Activated B cell treated with CpG ODN at 0.5 μM for 24 hours (primary cell): ENCODE results near the gene EHMT1. TPM values are rescaled to one million over a fixed set of nuclear protein-coding genes. Genes with fewer than 3 reads are reported as not detected.

Experiments
- ATAC-seq: fragments of 200-7000 bp; cut with Tn5 transposase; one replicate; pipeline ENCODE4 v1.10.0; 2021; ENCODE audit warnings: low read depth, mild to moderate bottlenecking, moderate library complexity
- CTCF ChIA-PET: fragments of 350-600 bp; sonication (Branson Sonifier 250); formaldehyde crosslinking; loops from one replicate; lab custom pipeline; 2021; ENCODE audit warnings: antibody characterized with exemption; lab: Charles Lee
- POLR2A ChIA-PET: fragments of 350-600 bp; sonication (Branson Sonifier 250); formaldehyde crosslinking; loops from one replicate; lab custom pipeline; 2021; ENCODE audit warnings: antibody characterized with exemption; lab: Charles Lee
- DNase-seq: peaks from one replicate; pipeline ENCODE4 v3.0.0; 2022
- H3K27ac Mint-ChIP-seq: one replicate; pipeline ENCODE4 v1.8.0; 2020; ENCODE audit warnings: mixed read lengths
- H3K27me3 Mint-ChIP-seq: one replicate; pipeline ENCODE4 v1.8.0; 2021; ENCODE audit warnings: mixed read lengths
- H3K36me3 Mint-ChIP-seq: one replicate; pipeline ENCODE4 v1.8.0; 2021; ENCODE audit warnings: low read depth, mixed read lengths
- H3K4me1 Mint-ChIP-seq: one replicate; pipeline ENCODE4 v1.8.0; 2021; ENCODE audit warnings: mixed read lengths
- H3K4me3 Mint-ChIP-seq: one replicate; pipeline ENCODE4 v1.8.0; 2020; ENCODE audit warnings: mild to moderate bottlenecking, mixed read lengths
- H3K9me3 Mint-ChIP-seq: one replicate; pipeline ENCODE4 v1.8.0; 2020; ENCODE audit warnings: mixed read lengths
- intact Hi-C: fragments of 100-400 bp; cut with micrococcal nuclease; formaldehyde crosslinking; loops from one replicate; pipeline ENCODE4 v1.15.1; 2024
- total RNA-seq: library from RNA; stranded (reverse); gene quantifications from 2 replicates; pipeline ENCODE4 v1.2.3, GENCODE V29; 2022
- TF ChIP-seq, protein P1 (sequence below): fragments of 200-600 bp; IDR thresholded peaks from one replicate; pipeline ENCODE4 v1.8.0; 2022; ENCODE audit warnings: antibody characterized with exemption, mild to moderate bottlenecking

EHMT1 gene
- total RNA-seq, 1 donor from 2014 or later: 163 TPM

DNA sequence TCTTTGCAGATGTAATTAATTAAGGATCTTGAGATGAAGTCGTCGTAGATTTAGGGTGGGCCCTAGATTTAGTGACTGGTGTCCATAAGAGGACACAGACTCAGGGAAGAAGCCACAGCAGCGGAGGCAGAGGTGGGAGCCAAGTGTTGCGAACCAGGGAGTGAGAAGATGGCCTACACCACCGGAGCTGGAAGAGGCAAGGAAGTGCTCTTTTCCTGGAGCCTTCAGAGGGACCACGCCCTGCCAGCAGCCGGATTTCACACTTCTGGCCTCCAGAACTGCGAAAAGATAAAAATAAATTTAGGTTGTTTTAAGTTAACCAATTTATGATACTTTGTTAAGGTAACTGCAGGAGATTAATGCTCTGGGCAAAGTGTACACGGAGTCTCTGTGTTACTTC lies 30.7 kb downstream of the EHMT1 start:
- intact Hi-C loops: no loop called here
- Mint-ChIP-seq H3K27me3 (no peaks in the 10 kb centered on the region), H3K27ac (no peak overlapping the region), H3K9me3 (no peaks in the 10 kb centered on the region), H3K4me3 (no peak overlapping the region), H3K36me3 (peaks cover 65% of the 10 kb centered on the region), H3K4me1 (peaks cover 48% of the 10 kb centered on the region)
- TF ChIP-seq, protein P1, sequence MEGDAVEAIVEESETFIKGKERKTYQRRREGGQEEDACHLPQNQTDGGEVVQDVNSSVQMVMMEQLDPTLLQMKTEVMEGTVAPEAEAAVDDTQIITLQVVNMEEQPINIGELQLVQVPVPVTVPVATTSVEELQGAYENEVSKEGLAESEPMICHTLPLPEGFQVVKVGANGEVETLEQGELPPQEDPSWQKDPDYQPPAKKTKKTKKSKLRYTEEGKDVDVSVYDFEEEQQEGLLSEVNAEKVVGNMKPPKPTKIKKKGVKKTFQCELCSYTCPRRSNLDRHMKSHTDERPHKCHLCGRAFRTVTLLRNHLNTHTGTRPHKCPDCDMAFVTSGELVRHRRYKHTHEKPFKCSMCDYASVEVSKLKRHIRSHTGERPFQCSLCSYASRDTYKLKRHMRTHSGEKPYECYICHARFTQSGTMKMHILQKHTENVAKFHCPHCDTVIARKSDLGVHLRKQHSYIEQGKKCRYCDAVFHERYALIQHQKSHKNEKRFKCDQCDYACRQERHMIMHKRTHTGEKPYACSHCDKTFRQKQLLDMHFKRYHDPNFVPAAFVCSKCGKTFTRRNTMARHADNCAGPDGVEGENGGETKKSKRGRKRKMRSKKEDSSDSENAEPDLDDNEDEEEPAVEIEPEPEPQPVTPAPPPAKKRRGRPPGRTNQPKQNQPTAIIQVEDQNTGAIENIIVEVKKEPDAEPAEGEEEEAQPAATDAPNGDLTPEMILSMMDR: no peak
- ChIA-PET POLR2A (interaction anchor here (1.2 kb wide), 1 partner anchor 30 kb away, joined by 3 read pairs; the partner anchor contains the start of gene EHMT1), CTCF (no interaction called here)
- ATAC-seq (no peak), DNase-seq (no peak)

DNA sequence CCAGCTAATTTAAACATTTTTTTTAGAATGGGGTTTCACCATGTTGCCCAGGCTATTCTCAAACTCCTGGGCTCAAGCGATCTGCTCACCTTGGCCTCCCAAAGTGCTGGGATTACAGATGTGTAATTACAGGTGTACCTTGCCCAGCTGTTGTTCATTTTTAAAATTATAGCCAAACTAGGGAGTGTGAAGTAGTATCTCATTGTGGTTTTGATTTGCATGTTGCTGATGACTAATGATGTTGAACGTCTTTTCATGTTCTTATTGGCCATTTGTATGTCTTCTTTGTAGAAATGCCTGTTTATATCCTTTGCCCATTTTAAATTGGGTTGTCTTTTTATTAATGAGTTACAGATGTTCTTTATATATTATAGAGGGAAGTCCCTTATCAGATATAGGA lies 31.5 kb downstream of the EHMT1 start:
- Mint-ChIP-seq H3K9me3 (no peaks in the 10 kb centered on the region), H3K4me1 (peaks cover 47% of the 10 kb centered on the region), H3K4me3 (no peak overlapping the region), H3K27ac (no peak overlapping the region), H3K27me3 (no peaks in the 10 kb centered on the region), H3K36me3 (peaks cover 67% of the 10 kb centered on the region)
- no peak for DNase-seq
- TF ChIP-seq, protein P1: no peak
- ATAC-seq: peak; percentile 48
- ChIA-PET CTCF (no interaction called here), POLR2A (interaction anchor here (1.2 kb wide), 2 partner anchors 21 to 31 kb away, joined by 3 read pairs; partner anchors contain the start of gene EHMT1)
- intact Hi-C loops: no loop called here

DNA sequence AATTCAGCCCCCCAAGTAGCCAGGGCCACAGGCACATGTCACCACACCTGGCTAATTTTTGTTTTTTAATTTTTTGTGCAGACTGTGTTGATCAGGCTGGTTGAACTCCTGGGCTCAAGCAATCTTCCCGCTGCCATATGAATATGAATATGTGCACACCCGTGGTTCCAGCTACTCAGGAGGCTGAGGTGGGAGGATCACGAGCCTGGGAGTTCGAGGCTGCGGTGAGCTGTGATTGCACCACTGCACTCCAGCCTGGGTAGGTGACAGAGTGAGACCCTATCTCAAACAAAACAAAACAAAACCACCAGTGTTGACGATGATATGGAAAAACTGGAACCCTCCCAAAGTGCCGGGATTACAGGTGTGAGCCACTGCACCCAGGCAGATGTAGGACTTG lies 32.0 kb downstream of the EHMT1 start:
- no peaks in the 10 kb centered on the region for H3K9me3 Mint-ChIP-seq
- POLR2A ChIA-PET: interaction anchor here (1.2 kb wide), 2 partner anchors 22 to 32 kb away, joined by 3 read pairs; partner anchors contain the start of gene EHMT1
- TF ChIP-seq, protein P1: no peak
- DNase-seq (no peak), ATAC-seq (no peak)
- CTCF ChIA-PET: no interaction called here
- intact Hi-C loops: no loop called here
- H3K4me3 Mint-ChIP-seq: no peak overlapping the region
- H3K27me3 Mint-ChIP-seq: no peaks in the 10 kb centered on the region
- H3K27ac Mint-ChIP-seq: no peak overlapping the region
- H3K4me1 Mint-ChIP-seq: peaks cover 46% of the 10 kb centered on the region
- peaks cover 69% of the 10 kb centered on the region for H3K36me3 Mint-ChIP-seq

DNA sequence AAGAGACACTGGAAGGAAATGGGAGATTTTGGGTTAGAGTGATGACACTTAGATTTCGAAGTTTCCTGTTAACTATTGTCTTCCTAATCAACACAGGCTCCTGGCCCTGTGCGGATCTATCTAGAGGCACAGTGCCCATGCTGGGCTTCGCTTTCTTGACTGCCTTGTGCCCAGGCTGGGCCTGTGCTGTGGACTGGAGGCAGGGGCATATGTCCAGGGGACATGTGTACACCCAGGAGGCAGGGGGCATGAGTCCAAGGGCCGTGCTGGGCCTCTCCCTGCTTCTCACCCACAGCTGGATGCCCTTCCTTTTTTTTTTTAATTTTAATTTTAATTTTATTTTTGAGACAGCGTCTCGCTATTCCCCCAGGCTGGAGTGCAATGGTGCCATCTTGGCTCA lies 37.6 kb downstream of the EHMT1 start:
- ATAC-seq (no peak), DNase-seq (no peak)
- H3K36me3 Mint-ChIP-seq: peaks cover 38% of the 10 kb centered on the region
- ChIA-PET CTCF (interaction anchor here (0.8 kb wide), 1 partner anchor 12 kb away, joined by 4 read pairs; no protein-coding TSS in a partner anchor), POLR2A (interaction anchor here (0.6 kb wide), 1 partner anchor 1567 kb away, joined by 4 read pairs; no protein-coding TSS in a partner anchor)
- intact Hi-C loops: no loop called here
- TF ChIP-seq, protein P1: no peak
- no peaks in the 10 kb centered on the region for H3K9me3 Mint-ChIP-seq
- H3K4me1 Mint-ChIP-seq: peaks cover 32% of the 10 kb centered on the region
- no peaks in the 10 kb centered on the region for H3K27me3 Mint-ChIP-seq
- no peak overlapping the region for H3K4me3 Mint-ChIP-seq
- H3K27ac Mint-ChIP-seq: no peak overlapping the region

DNA sequence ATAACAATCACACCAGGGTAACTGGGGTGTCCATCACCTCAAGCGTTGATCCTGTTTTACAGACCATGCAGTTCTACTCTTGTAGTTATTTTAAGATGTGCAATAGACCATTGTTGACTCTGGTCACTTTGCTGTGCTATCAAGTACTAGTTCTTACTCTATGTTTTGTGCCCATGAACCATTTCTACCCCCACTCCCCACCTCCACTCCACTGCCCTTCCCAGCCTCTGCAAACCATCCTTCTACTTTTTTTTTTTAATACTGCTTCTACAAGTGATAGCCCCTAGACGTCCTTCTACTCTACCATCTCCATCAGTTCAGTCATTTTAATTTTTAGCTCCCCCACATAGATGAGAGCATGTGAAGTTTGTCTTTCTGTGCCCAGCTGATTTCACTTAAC lies 38.8 kb downstream of the EHMT1 start:
- POLR2A ChIA-PET: no interaction called here
- CTCF ChIA-PET: interaction anchor here (1.1 kb wide), 1 partner anchor 37 kb away, joined by 3 read pairs; no protein-coding TSS in a partner anchor

More for the DNA sequence above, 38.8 kb downstream of the EHMT1 start:
- H3K36me3 Mint-ChIP-seq: peaks cover 30% of the 10 kb centered on the region
- DNase-seq (no peak), ATAC-seq (no peak)
- intact Hi-C loops: no loop called here
- no peak overlapping the region for H3K4me3 Mint-ChIP-seq
- no peak overlapping the region for H3K27ac Mint-ChIP-seq
- peaks cover 32% of the 10 kb centered on the region for H3K4me1 Mint-ChIP-seq
- no peaks in the 10 kb centered on the region for H3K27me3 Mint-ChIP-seq
- TF ChIP-seq, protein P1: no peak
- H3K9me3 Mint-ChIP-seq: no peaks in the 10 kb centered on the region
